ENCODE measurements around the gene VPS29. TPM values are rescaled to one million over a fixed set of nuclear protein-coding genes. Genes with fewer than 3 reads are reported as not detected.

The VPS29 gene
- total and polyA plus RNA-seq, 9 of the 15 experiments (the other 6 are each of a cell fraction or from before 2014, with no cell fraction given): 85.8 to 638 (median 272) TPM

DNA sequence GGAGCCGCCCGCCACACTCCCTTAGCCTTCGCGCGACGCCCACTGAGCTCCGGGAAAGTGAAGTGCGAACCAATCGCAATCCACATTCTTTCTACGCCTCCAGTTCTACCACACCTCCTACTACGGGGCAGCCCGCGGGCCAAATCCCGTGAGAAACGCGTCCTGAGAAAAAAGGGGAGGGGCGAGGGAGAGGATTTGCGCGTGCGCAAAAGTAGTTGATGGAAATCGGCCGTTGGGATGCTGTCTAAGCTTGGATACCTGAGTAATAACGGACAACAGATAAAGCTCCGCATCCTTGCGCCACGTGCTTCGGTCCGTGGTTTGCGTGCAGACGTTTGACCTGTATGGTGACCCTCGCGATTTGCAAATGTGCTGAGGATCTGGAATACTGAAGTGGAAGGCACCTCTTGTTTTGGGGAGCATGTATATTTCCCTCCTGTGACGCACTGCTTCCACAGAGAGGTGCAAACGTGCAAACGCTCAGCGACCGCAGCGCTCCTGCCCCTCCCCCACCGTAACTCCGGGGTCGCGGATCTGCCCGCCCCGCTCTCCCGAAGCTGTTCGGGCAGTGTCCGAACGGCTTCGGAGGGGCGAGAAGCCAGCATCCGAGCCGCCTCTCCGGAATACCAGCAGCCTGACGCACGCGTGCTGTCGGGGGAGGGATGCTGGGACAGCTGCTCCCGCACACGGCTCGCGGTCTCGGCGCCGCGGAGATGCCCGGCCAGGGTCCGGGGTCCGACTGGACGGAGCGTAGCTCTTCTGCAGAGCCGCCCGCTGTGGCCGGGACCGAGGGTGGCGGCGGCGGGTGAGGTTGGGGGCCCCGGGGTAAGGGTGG lies 33.5 kb downstream of the VPS29 start, which contains the start of the genes FAM216A and GPN3 (continued):
- TF ChIP-seq ZNF584 (CRISPR knock-in tag; IDR thresholded peaks at IDR 0.05; ENCODE audit: low read depth) (no peak), ETS2 (tag; IDR thresholded peaks at IDR 0.05; ENCODE audit: borderline replicate concordance, poor library complexity, severe bottlenecking) (no peak), MCM3 (IDR thresholded peaks at IDR 0.05) (no peak), PHB2 (IDR thresholded peaks at IDR 0.05; ENCODE audit: low read depth) (no peak), FIP1L1 (IDR thresholded peaks at IDR 0.05; ENCODE audit: low read depth, low read length, poor library complexity, severe bottlenecking) (peak; percentile 80), SMAD3 (CRISPR knock-in tag; conservative IDR thresholded peaks at IDR 0.05) (no peak), E2F3 (CRISPR knock-in tag; IDR thresholded peaks at IDR 0.05) (peak; percentile 55; the same call in 1 of the 2 replicates), XRCC4 (IDR thresholded peaks at IDR 0.05; ENCODE audit: extremely low read depth, insufficient read depth, insufficient read length) (no peak), SIN3B (IDR thresholded peaks at IDR 0.05; ENCODE audit: low read depth) (peak; percentile 22; the same call in 1 of the 2 replicates), YY1 (IDR thresholded peaks at IDR 0.05; ENCODE audit: borderline replicate concordance in 1 of 3, control insufficient read depth in 1 of 3, extremely low read depth in 1 of 3, insufficient read depth in 3 of 3, insufficient read length in 1 of 3, insufficient replicate concordance in 2 of 3, low read depth in 1 of 3, low read length in 2 of 3) (peak in 2 of 3 experiments; percentile 60 to 87), FOXA3 (CRISPR knock-in tag; conservative IDR thresholded peaks at IDR 0.05 in 1 of 2, IDR thresholded peaks at IDR 0.05 in 1 of 2) (no peak), KAT7 (CRISPR knock-in tag; IDR thresholded peaks at IDR 0.05; ENCODE audit: borderline replicate concordance) (no peak), ZBTB7A (IDR thresholded peaks at IDR 0.05; ENCODE audit: borderline replicate concordance, control insufficient read depth, low read depth, low read length) (peak; percentile 25; the same call in 1 of the 2 replicates), CTBP1 (IDR thresholded peaks at IDR 0.05; ENCODE audit: borderline replicate concordance) (peak; percentile 97), TRIM24 (IDR thresholded peaks at IDR 0.05) (peak; percentile 12 to 57; a peak in 2 of 4 replicates)
- TF ChIP-seq, protein P1, sequence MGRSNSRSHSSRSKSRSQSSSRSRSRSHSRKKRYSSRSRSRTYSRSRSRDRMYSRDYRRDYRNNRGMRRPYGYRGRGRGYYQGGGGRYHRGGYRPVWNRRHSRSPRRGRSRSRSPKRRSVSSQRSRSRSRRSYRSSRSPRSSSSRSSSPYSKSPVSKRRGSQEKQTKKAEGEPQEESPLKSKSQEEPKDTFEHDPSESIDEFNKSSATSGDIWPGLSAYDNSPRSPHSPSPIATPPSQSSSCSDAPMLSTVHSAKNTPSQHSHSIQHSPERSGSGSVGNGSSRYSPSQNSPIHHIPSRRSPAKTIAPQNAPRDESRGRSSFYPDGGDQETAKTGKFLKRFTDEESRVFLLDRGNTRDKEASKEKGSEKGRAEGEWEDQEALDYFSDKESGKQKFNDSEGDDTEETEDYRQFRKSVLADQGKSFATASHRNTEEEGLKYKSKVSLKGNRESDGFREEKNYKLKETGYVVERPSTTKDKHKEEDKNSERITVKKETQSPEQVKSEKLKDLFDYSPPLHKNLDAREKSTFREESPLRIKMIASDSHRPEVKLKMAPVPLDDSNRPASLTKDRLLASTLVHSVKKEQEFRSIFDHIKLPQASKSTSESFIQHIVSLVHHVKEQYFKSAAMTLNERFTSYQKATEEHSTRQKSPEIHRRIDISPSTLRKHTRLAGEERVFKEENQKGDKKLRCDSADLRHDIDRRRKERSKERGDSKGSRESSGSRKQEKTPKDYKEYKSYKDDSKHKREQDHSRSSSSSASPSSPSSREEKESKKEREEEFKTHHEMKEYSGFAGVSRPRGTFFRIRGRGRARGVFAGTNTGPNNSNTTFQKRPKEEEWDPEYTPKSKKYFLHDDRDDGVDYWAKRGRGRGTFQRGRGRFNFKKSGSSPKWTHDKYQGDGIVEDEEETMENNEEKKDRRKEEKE (IDR thresholded peaks at IDR 0.05; ENCODE audit: borderline replicate concordance in 1 of 2, control insufficient read depth in 1 of 2, low read depth in 2 of 2, low read length in 1 of 2): no peak
- TF ChIP-seq, protein P2, sequence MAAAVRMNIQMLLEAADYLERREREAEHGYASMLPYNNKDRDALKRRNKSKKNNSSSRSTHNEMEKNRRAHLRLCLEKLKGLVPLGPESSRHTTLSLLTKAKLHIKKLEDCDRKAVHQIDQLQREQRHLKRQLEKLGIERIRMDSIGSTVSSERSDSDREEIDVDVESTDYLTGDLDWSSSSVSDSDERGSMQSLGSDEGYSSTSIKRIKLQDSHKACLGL (CRISPR knock-in tag; IDR thresholded peaks at IDR 0.05; ENCODE audit: borderline replicate concordance, poor library complexity, severe bottlenecking): no peak
- TF ChIP-seq, protein P3, sequence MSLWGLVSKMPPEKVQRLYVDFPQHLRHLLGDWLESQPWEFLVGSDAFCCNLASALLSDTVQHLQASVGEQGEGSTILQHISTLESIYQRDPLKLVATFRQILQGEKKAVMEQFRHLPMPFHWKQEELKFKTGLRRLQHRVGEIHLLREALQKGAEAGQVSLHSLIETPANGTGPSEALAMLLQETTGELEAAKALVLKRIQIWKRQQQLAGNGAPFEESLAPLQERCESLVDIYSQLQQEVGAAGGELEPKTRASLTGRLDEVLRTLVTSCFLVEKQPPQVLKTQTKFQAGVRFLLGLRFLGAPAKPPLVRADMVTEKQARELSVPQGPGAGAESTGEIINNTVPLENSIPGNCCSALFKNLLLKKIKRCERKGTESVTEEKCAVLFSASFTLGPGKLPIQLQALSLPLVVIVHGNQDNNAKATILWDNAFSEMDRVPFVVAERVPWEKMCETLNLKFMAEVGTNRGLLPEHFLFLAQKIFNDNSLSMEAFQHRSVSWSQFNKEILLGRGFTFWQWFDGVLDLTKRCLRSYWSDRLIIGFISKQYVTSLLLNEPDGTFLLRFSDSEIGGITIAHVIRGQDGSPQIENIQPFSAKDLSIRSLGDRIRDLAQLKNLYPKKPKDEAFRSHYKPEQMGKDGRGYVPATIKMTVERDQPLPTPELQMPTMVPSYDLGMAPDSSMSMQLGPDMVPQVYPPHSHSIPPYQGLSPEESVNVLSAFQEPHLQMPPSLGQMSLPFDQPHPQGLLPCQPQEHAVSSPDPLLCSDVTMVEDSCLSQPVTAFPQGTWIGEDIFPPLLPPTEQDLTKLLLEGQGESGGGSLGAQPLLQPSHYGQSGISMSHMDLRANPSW (CRISPR knock-in tag; IDR thresholded peaks at IDR 0.05): peak; percentile 10; the same call in 1 of the 2 replicates

All from K562 (cell line).